ENCODE results near the gene SERF1A.
"Not testable (repeated sequence)": the region's sequence is repeated elsewhere in the genome, so short reads cannot be mapped to it uniquely, and the experiment has no call there.

GRCh38 chr5:70906624-70907023 is 6.2 kb downstream of the SERF1A start:
- TF ChIP-seq CTCF, POLR2A (IDR thresholded peaks at IDR 0.05): not testable (repeated sequence)
